Endothelial cell (in vitro differentiated cells): ENCODE results near the gene ZC3HAV1L. TPM values are rescaled to one million over a fixed set of nuclear protein-coding genes. Genes with fewer than 3 reads are reported as not detected.

Experiments
- DNase-seq: peaks from one replicate; pipeline ENCODE4 v3.0.0; 2021; ENCODE audit warnings: low spot score
- H3K27ac Mint-ChIP-seq: one replicate; pipeline ENCODE4 v1.8.0; 2021; ENCODE audit warnings: mixed read lengths, inconsistent platforms; ENCODE audit not compliant: unreplicated experiment
- H3K27me3 Mint-ChIP-seq: one replicate; pipeline ENCODE4 v1.8.0; 2021; ENCODE audit warnings: mild to moderate bottlenecking, moderate library complexity, mixed read lengths, inconsistent platforms; ENCODE audit not compliant: unreplicated experiment
- H3K36me3 Mint-ChIP-seq: one replicate; pipeline ENCODE4 v1.8.0; 2021; ENCODE audit warnings: mild to moderate bottlenecking, low read depth, mixed read lengths, inconsistent platforms; ENCODE audit not compliant: unreplicated experiment
- H3K4me1 Mint-ChIP-seq: one replicate; pipeline ENCODE4 v1.8.0; 2021; ENCODE audit warnings: mild to moderate bottlenecking, mixed read lengths, inconsistent platforms; ENCODE audit not compliant: unreplicated experiment
- H3K4me3 Mint-ChIP-seq: one replicate; pipeline ENCODE4 v1.8.0; 2021; ENCODE audit warnings: mild to moderate bottlenecking, mixed read lengths, inconsistent platforms; ENCODE audit not compliant: unreplicated experiment
- H3K9me3 Mint-ChIP-seq: one replicate; pipeline ENCODE4 v1.8.0; 2021; ENCODE audit warnings: mixed read lengths, inconsistent platforms; ENCODE audit not compliant: unreplicated experiment
- CTCF ChIP-seq: fragments of 200-600 bp; sonication (generic); IDR thresholded peaks from one replicate; pipeline ENCODE4 v1.5.0; 2021; ENCODE audit warnings: antibody characterized with exemption; ENCODE audit not compliant: unreplicated experiment
- total RNA-seq: library from RNA; stranded (reverse); fragmentation: NEBNext Ultra II Directional; extraction: Animal tissue kit (Norgen Biotek cat#: 25700); gene quantifications from one replicate; pipeline ENCODE4 v1.2.1, GENCODE V29; 2021; ENCODE audit not compliant: unreplicated experiment

Gene ZC3HAV1L
- total RNA-seq, 1 donor from 2014 or later: 12.4 TPM

GRCh38 chr7:139018910-139019309 lies 16.9 kb downstream of the ZC3HAV1L start:
- Mint-ChIP-seq H3K27me3 (no peaks in the 10 kb centered on the region), H3K4me3 (no peak overlapping the region), H3K9me3 (no peaks in the 10 kb centered on the region), H3K27ac (no peak overlapping the region), H3K36me3 (peaks cover 11% of the 10 kb centered on the region), H3K4me1 (no peaks in the 10 kb centered on the region)
- no peak for DNase-seq
- TF ChIP-seq CTCF: no peak

GRCh38 chr7:139016931-139017511 lies 18.8 kb downstream of the ZC3HAV1L start:
- Mint-ChIP-seq H3K4me1 (no peaks in the 10 kb centered on the region), H3K36me3 (peaks cover 5% of the 10 kb centered on the region)

GRCh38 chr7:139011373-139011772 lies 24.5 kb downstream of the ZC3HAV1L start:
- no peak overlapping the region for H3K4me3 Mint-ChIP-seq
- no peaks in the 10 kb centered on the region for H3K9me3 Mint-ChIP-seq
- no peak for TF ChIP-seq CTCF
- H3K4me1 Mint-ChIP-seq: no peaks in the 10 kb centered on the region
- no peak for DNase-seq
- peaks cover 3% of the 10 kb centered on the region for H3K36me3 Mint-ChIP-seq
- H3K27ac Mint-ChIP-seq: no peak overlapping the region
- peaks cover 2% of the 10 kb centered on the region for H3K27me3 Mint-ChIP-seq

More at GRCh38 chr7:139016931-139017511, 18.8 kb downstream of the ZC3HAV1L start:
- Mint-ChIP-seq H3K4me3 (no peak overlapping the region), H3K9me3 (no peaks in the 10 kb centered on the region), H3K27ac (no peak overlapping the region), H3K27me3 (no peaks in the 10 kb centered on the region)
- no peak for TF ChIP-seq CTCF
- peak; percentile 57 for DNase-seq

- H3K9me3 Mint-ChIP-seq: no peaks in the 10 kb centered on the region
- no peak for TF ChIP-seq CTCF
- peaks cover 3% of the 10 kb centered on the region for H3K27me3 Mint-ChIP-seq
- no peak overlapping the region for H3K4me3 Mint-ChIP-seq
- H3K36me3 Mint-ChIP-seq: no peaks in the 10 kb centered on the region
- no peaks in the 10 kb centered on the region for H3K4me1 Mint-ChIP-seq
- H3K27ac Mint-ChIP-seq: no peak overlapping the region
- DNase-seq: no peak
Measured at GRCh38 chr7:139004321-139005090, 31.3 kb downstream of the ZC3HAV1L start.

- Mint-ChIP-seq H3K4me1 (no peaks in the 10 kb centered on the region), H3K36me3 (no peaks in the 10 kb centered on the region), H3K27me3 (peaks cover 6% of the 10 kb centered on the region), H3K4me3 (no peak overlapping the region), H3K27ac (no peak overlapping the region), H3K9me3 (no peaks in the 10 kb centered on the region)
- TF ChIP-seq CTCF: no peak
- no peak for DNase-seq
Measured at GRCh38 chr7:138999414-138999813, 36.4 kb downstream of the ZC3HAV1L start.
